Neural cell (in vitro differentiated cells): ENCODE data around the gene PFKP. TPM values are rescaled to one million over a fixed set of nuclear protein-coding genes. Genes with fewer than 3 reads are reported as not detected.

Experiments
- H2AFZ ChIP-seq: fragments of 200-600, 300-800 bp; sonication (generic), shearing (Covaris generic); 2 replicates; pipeline ENCODE4 v1.6.0; 2014; ENCODE audit warnings: low read depth, mild to moderate bottlenecking, antibody characterized with exemption, low read length, moderate library complexity
- H3F3A ChIP-seq: fragments of 200-600 bp; shearing (Covaris generic); 2 replicates; pipeline ENCODE4 v1.6.1; 2016; ENCODE audit warnings: mild to moderate bottlenecking, moderate library complexity, mixed read lengths, antibody characterized with exemption, low read length; ENCODE audit not compliant: insufficient read depth, poor library complexity, severe bottlenecking
- H3K27ac ChIP-seq: fragments of 200-600, 300-800 bp; sonication (generic), shearing (Covaris generic); 2 replicates; pipeline ENCODE4 v1.5.1; 2014; ENCODE audit warnings: mild to moderate bottlenecking, low read length, moderate library complexity
- H3K27me3 ChIP-seq: fragments of 300-800, 200-600 bp; sonication (generic), shearing (Covaris generic); 2 replicates; pipeline ENCODE4 v1.6.0; 2014; ENCODE audit warnings: mild to moderate bottlenecking, low read depth, low read length, moderate library complexity; ENCODE audit not compliant: insufficient read depth
- H3K36me3 ChIP-seq: fragments of 300-800, 200-600 bp; sonication (generic), shearing (Covaris generic); 2 replicates; pipeline ENCODE4 v1.5.1; 2014; ENCODE audit warnings: mild to moderate bottlenecking, antibody characterized with exemption, low read length, moderate library complexity; ENCODE audit not compliant: insufficient read depth
- H3K4me2 ChIP-seq: fragments of 300-800, 200-600 bp; sonication (generic), shearing (Covaris generic); 2 replicates; pipeline ENCODE4 v1.6.0; 2014; ENCODE audit warnings: mild to moderate bottlenecking, low read length
- H3K4me3 ChIP-seq: fragments of 300-800, 200-600 bp; sonication (generic), shearing (Covaris generic); 2 replicates; pipeline ENCODE4 v1.5.1; 2014; ENCODE audit warnings: mild to moderate bottlenecking, low read length, moderate library complexity
- H3K79me2 ChIP-seq: fragments of 200-600 bp; shearing (Covaris generic); replicated peaks from 2 replicates; pipeline ENCODE4 v1.6.0; 2014; ENCODE audit warnings: mild to moderate bottlenecking, low read length, moderate library complexity; ENCODE audit not compliant: insufficient read depth
- H3K9ac ChIP-seq: fragments of 300-800, 200-600 bp; sonication (generic), shearing (Covaris generic); 2 replicates; pipeline ENCODE4 v1.6.1; 2016; ENCODE audit warnings: mild to moderate bottlenecking, low read length, mixed read lengths
- H3K9me2 ChIP-seq: fragments of 200-600 bp; shearing (Covaris generic); 2 replicates; pipeline ENCODE4 v1.6.1; 2016; ENCODE audit warnings: mild to moderate bottlenecking, low read length, mixed read lengths; ENCODE audit not compliant: insufficient read depth
- H3K9me3 ChIP-seq: fragments of 200-600, 300-800 bp; sonication (generic), shearing (Covaris generic); 2 replicates; pipeline ENCODE4 v1.6.1; 2016; ENCODE audit warnings: mild to moderate bottlenecking, mixed run types, low read length, moderate library complexity, mixed read lengths
- H4K20me1 ChIP-seq: fragments of 200-600 bp; shearing (Covaris generic); 2 replicates; pipeline ENCODE4 v1.6.1; 2016; ENCODE audit warnings: mild to moderate bottlenecking, mixed run types; ENCODE audit not compliant: insufficient read depth
- CTCF ChIP-seq: fragments of 450-650 bp; IDR thresholded peaks from 2 replicates; pipeline ENCODE4 v1.5.1; 2014; ENCODE audit warnings: antibody characterized with exemption, mild to moderate bottlenecking, moderate library complexity; ENCODE audit not compliant: poor library complexity, severe bottlenecking
- EP300 ChIP-seq: fragments of 450-650 bp; conservative IDR thresholded peaks from 2 replicates; pipeline ENCODE4 v1.6.1; 2014; ENCODE audit warnings: antibody characterized with exemption, mild to moderate bottlenecking, moderate library complexity; ENCODE audit not compliant: poor library complexity, severe bottlenecking
- EZH2 ChIP-seq: fragments of 200-600, 300-800 bp; shearing (Covaris generic), sonication (generic); IDR thresholded peaks from 2 replicates; pipeline ENCODE4 v1.6.1; 2014; ENCODE audit warnings: antibody characterized with exemption, low read length, borderline replicate concordance, mild to moderate bottlenecking; ENCODE audit not compliant: insufficient read depth, poor library complexity, severe bottlenecking
- MXI1 ChIP-seq: fragments of 450-650 bp; conservative IDR thresholded peaks from 2 replicates; pipeline ENCODE4 v1.6.1; 2014; ENCODE audit warnings: antibody characterized with exemption, mild to moderate bottlenecking; ENCODE audit not compliant: poor library complexity, severe bottlenecking
- POLR2AphosphoS5 ChIP-seq: IDR thresholded peaks from 2 replicates; pipeline ENCODE4 v1.6.1; 2012
- RAD21 ChIP-seq: fragments of 450-650 bp; conservative IDR thresholded peaks from 2 replicates; pipeline ENCODE4 v1.6.1; 2014; ENCODE audit warnings: antibody characterized with exemption, mild to moderate bottlenecking, moderate library complexity
- REST ChIP-seq: IDR thresholded peaks from 2 replicates; pipeline ENCODE4 v1.6.1; 2012; ENCODE audit warnings: borderline replicate concordance
- SMC3 ChIP-seq: fragments of 450-650 bp; conservative IDR thresholded peaks from 2 replicates; pipeline ENCODE4 v1.6.1; 2014; ENCODE audit warnings: antibody characterized with exemption, mild to moderate bottlenecking, moderate library complexity; ENCODE audit not compliant: poor library complexity
- TAF1 ChIP-seq: IDR thresholded peaks from 2 replicates; pipeline ENCODE4 v1.6.1; 2012; ENCODE audit warnings: low read depth
- polyA plus RNA-seq: library from polyadenylated mRNA; depleted of rRNA; stranded (reverse); fragments of >200 nt; gene quantifications from 2 replicates; pipeline ENCODE4 v1.2.3, GENCODE V29; 2014

The PFKP gene
- polyA plus RNA-seq, 1 donor from 2014 or later, result 27.9 TPM

GRCh38 chr10:3147117-3147820 is 79.9 kb downstream of the PFKP start:
- H3K27ac ChIP-seq, result no peak overlapping the region
- H3K9me3 ChIP-seq, result no peaks in the 10 kb centered on the region
- H3K9ac ChIP-seq, result no peak overlapping the region
- TF ChIP-seq REST, result no peak
- TF ChIP-seq TAF1, result no peak
- no peak for TF ChIP-seq SMC3
- TF ChIP-seq EZH2, result no peak
- TF ChIP-seq RAD21, result no peak
- no peak for TF ChIP-seq POLR2AphosphoS5
- no peak for TF ChIP-seq EP300
- H3K27me3 ChIP-seq, result no peaks in the 10 kb centered on the region
- H3K4me2 ChIP-seq, result no peak overlapping the region
- no peaks in the 10 kb centered on the region for H4K20me1 ChIP-seq
- H3F3A ChIP-seq, result no peaks in the 10 kb centered on the region
- H2AFZ ChIP-seq, result no peak overlapping the region
- no peaks in the 10 kb centered on the region for H3K79me2 ChIP-seq
- H3K36me3 ChIP-seq, result no peaks in the 10 kb centered on the region
- H3K4me3 ChIP-seq, result no peak overlapping the region
- no peaks in the 10 kb centered on the region for H3K9me2 ChIP-seq

GRCh38 chr10:3148041-3148440 is 80.7 kb downstream of the PFKP start:
- H3K9ac ChIP-seq, result no peak overlapping the region
- no peaks in the 10 kb centered on the region for H4K20me1 ChIP-seq
- H3K27me3 ChIP-seq, result no peaks in the 10 kb centered on the region
- H3K27ac ChIP-seq, result no peak overlapping the region
- no peaks in the 10 kb centered on the region for H3K9me2 ChIP-seq
- H2AFZ ChIP-seq, result no peak overlapping the region
- H3F3A ChIP-seq, result no peaks in the 10 kb centered on the region
- no peak overlapping the region for H3K4me3 ChIP-seq
- H3K9me3 ChIP-seq, result no peaks in the 10 kb centered on the region
- TF ChIP-seq REST, result no peak
- no peak for TF ChIP-seq EP300
- TF ChIP-seq EZH2, result no peak
- TF ChIP-seq MXI1, result no peak
- no peak for TF ChIP-seq SMC3
- no peak for TF ChIP-seq RAD21
- TF ChIP-seq POLR2AphosphoS5, result no peak
- TF ChIP-seq TAF1, result no peak
- TF ChIP-seq CTCF, result no peak
- no peaks in the 10 kb centered on the region for H3K36me3 ChIP-seq
- no peaks in the 10 kb centered on the region for H3K79me2 ChIP-seq
- H3K4me2 ChIP-seq, result no peak overlapping the region
